Parathyroid adenoma (tissue), 2 donors: ENCODE results near the gene PLEKHM1.
A peak's percentile ranks its signal among the peaks of the same experiment; 100 is the strongest.

Experiments
- H2AFZ ChIP-seq: fragments of 300-600 bp; sonication (generic); one replicate; pipeline ENCODE4 v1.7.0; 2017; ENCODE audit warnings: antibody characterized with exemption, mild to moderate bottlenecking
- H3K27ac ChIP-seq: fragments of 300-600 bp; sonication (generic); one replicate; pipeline ENCODE4 v1.7.0; 2017
- H3K27me3 ChIP-seq: fragments of 300-600 bp; sonication (generic); one replicate; pipeline ENCODE4 v1.7.0; 2017; ENCODE audit warnings: low read length; ENCODE audit not compliant: control insufficient read depth, insufficient read depth
- H3K36me3 ChIP-seq: fragments of 300-600 bp; sonication (generic); one replicate; pipeline ENCODE4 v1.7.0; 2017; ENCODE audit warnings: low read length; ENCODE audit not compliant: control insufficient read depth, insufficient read depth
- H3K4me1 ChIP-seq: fragments of 300-600 bp; sonication (generic); one replicate; pipeline ENCODE4 v1.7.0; 2017; ENCODE audit warnings: control low read depth
- H3K4me2 ChIP-seq: fragments of 300-600 bp; sonication (generic); one replicate; pipeline ENCODE4 v1.7.0; 2017; ENCODE audit warnings: low read length
- H3K4me3 ChIP-seq: fragments of 300-600 bp; sonication (generic); one replicate; pipeline ENCODE4 v1.7.0; 2017; ENCODE audit warnings: low read depth, low read length
- H3K79me2 ChIP-seq: fragments of 300-600 bp; sonication (generic); one replicate; pipeline ENCODE4 v1.7.0; 2017; ENCODE audit warnings: control low read depth
- H3K9ac ChIP-seq: fragments of 300-600 bp; sonication (generic); one replicate; pipeline ENCODE4 v1.7.0; 2017; ENCODE audit warnings: mild to moderate bottlenecking
- H3K9me3 ChIP-seq: fragments of 300-600 bp; sonication (generic); one replicate; pipeline ENCODE4 v1.7.0; 2017; ENCODE audit warnings: low read length; ENCODE audit not compliant: control insufficient read depth
- CTCF ChIP-seq: fragments of 300-600 bp; sonication (generic); IDR thresholded peaks from one replicate; pipeline ENCODE4 v1.7.0; 2017; ENCODE audit warnings: antibody characterized with exemption, mild to moderate bottlenecking
- donor health status: primary hyperparathyroidism.

PLEKHM1 gene

GRCh38 chr17:45430006-45430737 lies 60.3 kb downstream of the PLEKHM1 start:
- Histone ChIP-seq H3K9me3 (no peaks in the 10 kb centered on the region), H3K79me2 (no peaks in the 10 kb centered on the region), H3K4me2 (peak overlapping the region; percentile 93), H3K27me3 (no peaks in the 10 kb centered on the region), H3K36me3 (no peaks in the 10 kb centered on the region), H3K4me1 (peaks cover 4% of the 10 kb centered on the region), H3K9ac (no peak overlapping the region), H3K27ac (no peak overlapping the region), H2AFZ (no peak overlapping the region), H3K4me3 (peak overlapping the region; percentile 66)
- TF ChIP-seq CTCF = no peak

GRCh38 chr17:45429339-45430005 lies 61.0 kb downstream of the PLEKHM1 start:
- Histone ChIP-seq H3K27me3 (no peaks in the 10 kb centered on the region), H3K4me3 (no peak overlapping the region), H3K79me2 (no peaks in the 10 kb centered on the region), H3K9me3 (no peaks in the 10 kb centered on the region), H3K9ac (no peak overlapping the region), H3K36me3 (no peaks in the 10 kb centered on the region), H3K27ac (no peak overlapping the region), H3K4me1 (peaks cover 8% of the 10 kb centered on the region), H2AFZ (no peak overlapping the region), H3K4me2 (peak overlapping the region; percentile 41)
- TF ChIP-seq CTCF = no peak

GRCh38 chr17:45428931-45429338 lies 61.6 kb downstream of the PLEKHM1 start:
- H3K27ac ChIP-seq = no peak overlapping the region
- peaks cover 10% of the 10 kb centered on the region for H3K4me1 ChIP-seq
- H3K4me3 ChIP-seq = peak overlapping the region; percentile 24
- peaks cover 3% of the 10 kb centered on the region for H3K79me2 ChIP-seq
- no peak for TF ChIP-seq CTCF
- H3K27me3 ChIP-seq = no peaks in the 10 kb centered on the region
- H3K4me2 ChIP-seq = peak overlapping the region; percentile 41
- H3K36me3 ChIP-seq = no peaks in the 10 kb centered on the region
- no peak overlapping the region for H3K9ac ChIP-seq
- no peaks in the 10 kb centered on the region for H3K9me3 ChIP-seq
- H2AFZ ChIP-seq = no peak overlapping the region

GRCh38 chr17:45428050-45428617 lies 62.4 kb downstream of the PLEKHM1 start:
- Histone ChIP-seq H3K4me1 (peaks cover 10% of the 10 kb centered on the region), H3K4me3 (peak overlapping the region; percentile 24), H3K9ac (no peak overlapping the region)

More at GRCh38 chr17:45428050-45428617, 62.4 kb downstream of the PLEKHM1 start:
- Histone ChIP-seq H3K4me2 (peak overlapping the region; percentile 68), H3K36me3 (no peaks in the 10 kb centered on the region), H3K9me3 (no peaks in the 10 kb centered on the region), H3K27me3 (no peaks in the 10 kb centered on the region), H3K79me2 (peaks cover 6% of the 10 kb centered on the region), H2AFZ (peak overlapping the region; percentile 4), H3K27ac (peak overlapping the region; percentile 9)
- peak; percentile 99 for TF ChIP-seq CTCF
